Neural cell (in vitro differentiated cells): ENCODE measurements around the gene GRPR. TPM values are rescaled to one million over a fixed set of nuclear protein-coding genes. Genes with fewer than 3 reads are reported as not detected.

Source experiments
- H2AFZ ChIP-seq: fragments of 200-600, 300-800 bp; sonication (generic), shearing (Covaris generic); 2 replicates; pipeline ENCODE4 v1.6.0; 2014; ENCODE audit warnings: low read depth, mild to moderate bottlenecking, antibody characterized with exemption, low read length, moderate library complexity
- H3F3A ChIP-seq: fragments of 200-600 bp; shearing (Covaris generic); 2 replicates; pipeline ENCODE4 v1.6.1; 2016; ENCODE audit warnings: mild to moderate bottlenecking, moderate library complexity, mixed read lengths, antibody characterized with exemption, low read length; ENCODE audit not compliant: insufficient read depth, poor library complexity, severe bottlenecking
- H3K27ac ChIP-seq: fragments of 200-600, 300-800 bp; sonication (generic), shearing (Covaris generic); 2 replicates; pipeline ENCODE4 v1.5.1; 2014; ENCODE audit warnings: mild to moderate bottlenecking, low read length, moderate library complexity
- H3K27me3 ChIP-seq: fragments of 300-800, 200-600 bp; sonication (generic), shearing (Covaris generic); 2 replicates; pipeline ENCODE4 v1.6.0; 2014; ENCODE audit warnings: mild to moderate bottlenecking, low read depth, low read length, moderate library complexity; ENCODE audit not compliant: insufficient read depth
- H3K36me3 ChIP-seq: fragments of 300-800, 200-600 bp; sonication (generic), shearing (Covaris generic); 2 replicates; pipeline ENCODE4 v1.5.1; 2014; ENCODE audit warnings: mild to moderate bottlenecking, antibody characterized with exemption, low read length, moderate library complexity; ENCODE audit not compliant: insufficient read depth
- H3K4me2 ChIP-seq: fragments of 300-800, 200-600 bp; sonication (generic), shearing (Covaris generic); 2 replicates; pipeline ENCODE4 v1.6.0; 2014; ENCODE audit warnings: mild to moderate bottlenecking, low read length
- H3K4me3 ChIP-seq: fragments of 300-800, 200-600 bp; sonication (generic), shearing (Covaris generic); 2 replicates; pipeline ENCODE4 v1.5.1; 2014; ENCODE audit warnings: mild to moderate bottlenecking, low read length, moderate library complexity
- H3K79me2 ChIP-seq: fragments of 200-600 bp; shearing (Covaris generic); replicated peaks from 2 replicates; pipeline ENCODE4 v1.6.0; 2014; ENCODE audit warnings: mild to moderate bottlenecking, low read length, moderate library complexity; ENCODE audit not compliant: insufficient read depth
- H3K9ac ChIP-seq: fragments of 300-800, 200-600 bp; sonication (generic), shearing (Covaris generic); 2 replicates; pipeline ENCODE4 v1.6.1; 2016; ENCODE audit warnings: mild to moderate bottlenecking, low read length, mixed read lengths
- H3K9me2 ChIP-seq: fragments of 200-600 bp; shearing (Covaris generic); 2 replicates; pipeline ENCODE4 v1.6.1; 2016; ENCODE audit warnings: mild to moderate bottlenecking, low read length, mixed read lengths; ENCODE audit not compliant: insufficient read depth
- H3K9me3 ChIP-seq: fragments of 200-600, 300-800 bp; sonication (generic), shearing (Covaris generic); 2 replicates; pipeline ENCODE4 v1.6.1; 2016; ENCODE audit warnings: mild to moderate bottlenecking, mixed run types, low read length, moderate library complexity, mixed read lengths
- H4K20me1 ChIP-seq: fragments of 200-600 bp; shearing (Covaris generic); 2 replicates; pipeline ENCODE4 v1.6.1; 2016; ENCODE audit warnings: mild to moderate bottlenecking, mixed run types; ENCODE audit not compliant: insufficient read depth
- CTCF ChIP-seq: fragments of 450-650 bp; IDR thresholded peaks from 2 replicates; pipeline ENCODE4 v1.5.1; 2014; ENCODE audit warnings: antibody characterized with exemption, mild to moderate bottlenecking, moderate library complexity; ENCODE audit not compliant: poor library complexity, severe bottlenecking
- EP300 ChIP-seq: fragments of 450-650 bp; conservative IDR thresholded peaks from 2 replicates; pipeline ENCODE4 v1.6.1; 2014; ENCODE audit warnings: antibody characterized with exemption, mild to moderate bottlenecking, moderate library complexity; ENCODE audit not compliant: poor library complexity, severe bottlenecking
- EZH2 ChIP-seq: fragments of 200-600, 300-800 bp; shearing (Covaris generic), sonication (generic); IDR thresholded peaks from 2 replicates; pipeline ENCODE4 v1.6.1; 2014; ENCODE audit warnings: antibody characterized with exemption, low read length, borderline replicate concordance, mild to moderate bottlenecking; ENCODE audit not compliant: insufficient read depth, poor library complexity, severe bottlenecking
- MXI1 ChIP-seq: fragments of 450-650 bp; conservative IDR thresholded peaks from 2 replicates; pipeline ENCODE4 v1.6.1; 2014; ENCODE audit warnings: antibody characterized with exemption, mild to moderate bottlenecking; ENCODE audit not compliant: poor library complexity, severe bottlenecking
- POLR2AphosphoS5 ChIP-seq: IDR thresholded peaks from 2 replicates; pipeline ENCODE4 v1.6.1; 2012
- RAD21 ChIP-seq: fragments of 450-650 bp; conservative IDR thresholded peaks from 2 replicates; pipeline ENCODE4 v1.6.1; 2014; ENCODE audit warnings: antibody characterized with exemption, mild to moderate bottlenecking, moderate library complexity
- REST ChIP-seq: IDR thresholded peaks from 2 replicates; pipeline ENCODE4 v1.6.1; 2012; ENCODE audit warnings: borderline replicate concordance
- SMC3 ChIP-seq: fragments of 450-650 bp; conservative IDR thresholded peaks from 2 replicates; pipeline ENCODE4 v1.6.1; 2014; ENCODE audit warnings: antibody characterized with exemption, mild to moderate bottlenecking, moderate library complexity; ENCODE audit not compliant: poor library complexity
- TAF1 ChIP-seq: IDR thresholded peaks from 2 replicates; pipeline ENCODE4 v1.6.1; 2012; ENCODE audit warnings: low read depth
- polyA plus RNA-seq: library from polyadenylated mRNA; depleted of rRNA; stranded (reverse); fragments of >200 nt; gene quantifications from 2 replicates; pipeline ENCODE4 v1.2.3, GENCODE V29; 2014

Gene GRPR
- polyA plus RNA-seq, 1 donor from 2014 or later = not detected

- no peaks in the 10 kb centered on the region for H3K79me2 ChIP-seq
- H3K9me2 ChIP-seq = no peaks in the 10 kb centered on the region
- H3K9me3 ChIP-seq = no peaks in the 10 kb centered on the region
- no peak overlapping the region for H3K9ac ChIP-seq
- H3K27me3 ChIP-seq = no peaks in the 10 kb centered on the region
- H3K27ac ChIP-seq = no peak overlapping the region
- no peak overlapping the region for H3K4me2 ChIP-seq
- H3K4me3 ChIP-seq = no peak overlapping the region
- TF ChIP-seq CTCF (no peak), POLR2AphosphoS5 (no peak), TAF1 (no peak), EP300 (no peak), EZH2 (no peak), RAD21 (no peak), MXI1 (no peak), REST (no peak), SMC3 (no peak)
- no peaks in the 10 kb centered on the region for H3F3A ChIP-seq
- no peak overlapping the region for H2AFZ ChIP-seq
- no peaks in the 10 kb centered on the region for H4K20me1 ChIP-seq
- no peaks in the 10 kb centered on the region for H3K36me3 ChIP-seq
Observed at GRCh38 chrX:16096141-16096540, 27.2 kb upstream of the GRPR start.

DNA sequence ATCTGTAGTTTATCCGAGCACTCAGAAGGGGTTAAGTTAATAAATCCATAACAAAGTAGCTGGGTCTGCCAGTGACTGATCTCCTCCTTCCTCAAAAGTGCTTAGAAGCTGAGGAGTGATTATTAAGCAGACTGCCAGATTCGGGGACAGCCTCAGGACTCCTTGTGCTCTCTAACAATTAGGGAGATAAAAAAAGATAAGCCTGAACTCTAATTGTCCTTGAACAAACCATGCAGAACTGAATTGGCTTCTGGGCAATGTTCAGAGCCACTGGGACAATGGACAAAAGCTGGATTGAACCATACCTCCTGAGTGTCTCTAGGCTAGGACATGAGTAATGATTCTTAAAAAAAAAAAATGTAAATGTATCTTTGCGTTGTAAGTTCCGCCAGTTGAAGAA lies 22.7 kb upstream of the GRPR start:
- no peaks in the 10 kb centered on the region for H3K9me3 ChIP-seq
- no peaks in the 10 kb centered on the region for H4K20me1 ChIP-seq
- no peaks in the 10 kb centered on the region for H3K79me2 ChIP-seq
- no peak overlapping the region for H3K4me3 ChIP-seq
- H3K9me2 ChIP-seq = no peaks in the 10 kb centered on the region
- H2AFZ ChIP-seq = no peak overlapping the region
- no peak for TF ChIP-seq REST
- TF ChIP-seq MXI1 = no peak
- TF ChIP-seq TAF1 = no peak
- no peak for TF ChIP-seq CTCF
- TF ChIP-seq POLR2AphosphoS5 = no peak
- TF ChIP-seq EP300 = no peak
- TF ChIP-seq RAD21 = no peak
- no peak for TF ChIP-seq EZH2
- H3K27ac ChIP-seq = no peak overlapping the region
- H3F3A ChIP-seq = no peaks in the 10 kb centered on the region
- H3K9ac ChIP-seq = no peak overlapping the region
- H3K27me3 ChIP-seq = no peaks in the 10 kb centered on the region
- no peak overlapping the region for H3K4me2 ChIP-seq
- H3K36me3 ChIP-seq = no peaks in the 10 kb centered on the region
